Gastrocnemius medialis (tissue), 4 donors: ENCODE measurements around the gene IGSF21. TPM values are rescaled to one million over a fixed set of nuclear protein-coding genes. Genes with fewer than 3 reads are reported as not detected.

Source experiments
- ATAC-seq, 2 donors: fragments of 150-250 bp; one replicate each; pipeline ENCODE4 v1.9.1; 2016
- DNase-seq, 2 donors: peaks; one replicate each; pipeline ENCODE4 v3.0.0-alpha.2; 2019
- H3K27ac ChIP-seq, 4 donors: fragments of 200-600 bp; sonication (generic); 1 replicate in 1 of 4; 2 replicates in 3 of 4; pipeline ENCODE4 v1.5.1; 2016 to 2018; ENCODE audit warnings: mild to moderate bottlenecking in 2 of 4, moderate library complexity in 1 of 4
- H3K27me3 ChIP-seq, 3 donors: fragments of 200-600 bp; sonication (generic) in 2 of 3; 1 replicate in 1 of 3; 2 replicates in 2 of 3; pipeline versions ENCODE4 v1.5.1 to v1.6.0; 2016 to 2019; ENCODE audit warnings: mild to moderate bottlenecking in 1 of 3, moderate library complexity in 1 of 3
- H3K36me3 ChIP-seq, 2 donors: fragments of 200-600 bp; sonication (generic) in 1 of 2; one replicate each; pipeline ENCODE4 v1.5.1; 2017 to 2018
- H3K4me1 ChIP-seq, 2 donors: fragments of 200-600 bp; sonication (generic) in 1 of 2; one replicate each; pipeline ENCODE4 v1.5.1; 2016 to 2017; ENCODE audit warnings: mild to moderate bottlenecking in 2 of 2
- H3K4me3 ChIP-seq, 4 donors: fragments of 200-600 bp; sonication (generic) in 3 of 4; 1 replicate in 1 of 4; 2 replicates in 3 of 4; pipeline ENCODE4 v1.5.1; 2016 to 2019; ENCODE audit warnings: mild to moderate bottlenecking in 2 of 4
- H3K9me3 ChIP-seq, 3 donors: fragments of 200-600 bp; sonication (generic) in 2 of 3; 1 replicate in 1 of 3; 2 replicates in 2 of 3; pipeline ENCODE4 v1.5.1; 2016 to 2019
- CTCF ChIP-seq, 5 experiments: fragments of 450-650 bp in 3 of 5; fragments of 200-600 bp in 2 of 5; sonication (generic) in 2 of 5; IDR thresholded peaks in 4 of 5; conservative IDR thresholded peaks in 1 of 5; 1 replicate in 4 of 5; 2 replicates in 1 of 5; pipeline ENCODE4 v1.5.1; 2016 to 2019; ENCODE audit warnings: antibody characterized with exemption in 5 of 5, mild to moderate bottlenecking in 3 of 5, moderate library complexity in 3 of 5
- POLR2A ChIP-seq, 2 donors: fragments of 450-650 bp; IDR thresholded peaks; one replicate each; pipeline ENCODE4 v1.6.1; 2017; ENCODE audit warnings: antibody characterized with exemption in 2 of 2, mild to moderate bottlenecking in 2 of 2, moderate library complexity in 2 of 2
- in situ Hi-C, 4 donors: fragments of 200-750 bp; cut with MboI; loops; one replicate each; pipeline versions ENCODE4 v1.15.0 to v1.8.0; 2017; ENCODE audit warnings: low sequenced_read_pairs in 4 of 4
- intact Hi-C: fragments of 100-400 bp; cut with DNase I; formaldehyde crosslinking; loops from one replicate; pipeline ENCODE4 v1.15.1; 2023; ENCODE audit warnings: low total_unique reads
- total RNA-seq, 4 donors: library from RNA; depleted of rRNA; stranded (reverse); fragments of >200 nt; gene quantifications; one replicate each; pipeline versions ENCODE4 v1.1.0 to v1.2.3, GENCODE V29; 2016

IGSF21 gene
- total RNA-seq, 4 donors from 2014 or later, result 0.32 to 0.66 (median 0.53) TPM

GRCh38 chr1:18088077-18088594, 19.5 kb upstream of the IGSF21 start:
- TF ChIP-seq POLR2A (IDR thresholded peaks at IDR 0.05) (no peak), CTCF (IDR thresholded peaks at IDR 0.05 in 4 of 5, conservative IDR thresholded peaks at IDR 0.05 in 1 of 5) (no peak)
- peaks cover 0 to 12% (median 1%) of the 10 kb centered on the region in 3 donors for H3K27me3 ChIP-seq
- in situ Hi-C loops, result no loop called here

GRCh38 chr1:18089488-18089887, 18.1 kb upstream of the IGSF21 start:
- H3K4me3 ChIP-seq, result no peak overlapping the region
- no peak for ATAC-seq
- TF ChIP-seq CTCF (IDR thresholded peaks at IDR 0.05 in 4 of 5, conservative IDR thresholded peaks at IDR 0.05 in 1 of 5) (no peak), POLR2A (IDR thresholded peaks at IDR 0.05) (no peak)
- in situ Hi-C loops (no loop called here), intact Hi-C loops (no loop called here)
- no peak overlapping the region for H3K27ac ChIP-seq
- DNase-seq, result no peak
- H3K4me1 ChIP-seq, result no peaks in the 10 kb centered on the region
- no peaks in the 10 kb centered on the region for H3K36me3 ChIP-seq
- peaks cover 0 to 14% (median 5%) of the 10 kb centered on the region in 3 donors for H3K27me3 ChIP-seq
- no peaks in the 10 kb centered on the region for H3K9me3 ChIP-seq

More at GRCh38 chr1:18088077-18088594, 19.5 kb upstream of the IGSF21 start:
- Histone ChIP-seq H3K36me3 (no peaks in the 10 kb centered on the region), H3K4me3 (no peak overlapping the region), H3K9me3 (no peaks in the 10 kb centered on the region), H3K27ac (no peak overlapping the region), H3K4me1 (no peaks in the 10 kb centered on the region)
- ATAC-seq (no peak), DNase-seq (no peak)
- intact Hi-C loops, result no loop called here

GRCh38 chr1:18090636-18091035, 17.0 kb upstream of the IGSF21 start:
- in situ Hi-C loops, result no loop called here
- no peak overlapping the region for H3K27ac ChIP-seq
- no peak for TF ChIP-seq POLR2A (IDR thresholded peaks at IDR 0.05)
- no peak for DNase-seq
- H3K27me3 ChIP-seq, result peaks cover 0 to 15% (median 5%) of the 10 kb centered on the region in 3 donors
- intact Hi-C loops, result no loop called here
- no peak for ATAC-seq
- no peaks in the 10 kb centered on the region for H3K4me1 ChIP-seq
- no peak overlapping the region for H3K4me3 ChIP-seq
- no peaks in the 10 kb centered on the region for H3K9me3 ChIP-seq
- H3K36me3 ChIP-seq, result no peaks in the 10 kb centered on the region

- peak in 1 of 2 donors; percentile 44 for ATAC-seq
- no peak overlapping the region for H3K27ac ChIP-seq
- intact Hi-C loops, result no loop called here
- no peaks in the 10 kb centered on the region for H3K9me3 ChIP-seq
- TF ChIP-seq CTCF (IDR thresholded peaks at IDR 0.05 in 4 of 5, conservative IDR thresholded peaks at IDR 0.05 in 1 of 5) (no peak), POLR2A (IDR thresholded peaks at IDR 0.05) (no peak)
- DNase-seq, result peak in 1 of 2 donors; percentile 37
- H3K4me1 ChIP-seq, result no peaks in the 10 kb centered on the region
- H3K36me3 ChIP-seq, result no peaks in the 10 kb centered on the region
- peaks cover 0 to 15% (median 5%) of the 10 kb centered on the region in 3 donors for H3K27me3 ChIP-seq
- in situ Hi-C loops, result no loop called here
- no peak overlapping the region for H3K4me3 ChIP-seq
These were observed 15.7 kb upstream of the IGSF21 start for GRCh38 chr1:18091660-18092446.

GRCh38 chr1:18093193-18093592, 14.4 kb upstream of the IGSF21 start:
- Histone ChIP-seq H3K4me1 (no peaks in the 10 kb centered on the region), H3K4me3 (no peak overlapping the region), H3K9me3 (no peaks in the 10 kb centered on the region), H3K27ac (no peak overlapping the region), H3K27me3 (peaks cover 0 to 8% (median 5%) of the 10 kb centered on the region in 3 donors), H3K36me3 (no peaks in the 10 kb centered on the region)
- no peak for DNase-seq
- in situ Hi-C loops, result no loop called here
- intact Hi-C loops, result no loop called here
- TF ChIP-seq POLR2A (IDR thresholded peaks at IDR 0.05) (no peak), CTCF (IDR thresholded peaks at IDR 0.05 in 4 of 5, conservative IDR thresholded peaks at IDR 0.05 in 1 of 5) (no peak)
- no peak for ATAC-seq
